GM21381 (cell line): Measurements from ENCODE around the gene ATP9A.
"Not testable (repeated sequence)": the region's sequence is repeated elsewhere in the genome, so short reads cannot be mapped to it uniquely, and the experiment has no call there.

Experiments used
- ATAC-seq: cut with Tn5 transposase; IDR thresholded peaks from one replicate; pipeline ENCODE4 v1.9.1; 2021; ENCODE audit warnings: mild to moderate bottlenecking, moderate library complexity; ENCODE audit not compliant: unreplicated experiment

The ATP9A gene

DNA sequence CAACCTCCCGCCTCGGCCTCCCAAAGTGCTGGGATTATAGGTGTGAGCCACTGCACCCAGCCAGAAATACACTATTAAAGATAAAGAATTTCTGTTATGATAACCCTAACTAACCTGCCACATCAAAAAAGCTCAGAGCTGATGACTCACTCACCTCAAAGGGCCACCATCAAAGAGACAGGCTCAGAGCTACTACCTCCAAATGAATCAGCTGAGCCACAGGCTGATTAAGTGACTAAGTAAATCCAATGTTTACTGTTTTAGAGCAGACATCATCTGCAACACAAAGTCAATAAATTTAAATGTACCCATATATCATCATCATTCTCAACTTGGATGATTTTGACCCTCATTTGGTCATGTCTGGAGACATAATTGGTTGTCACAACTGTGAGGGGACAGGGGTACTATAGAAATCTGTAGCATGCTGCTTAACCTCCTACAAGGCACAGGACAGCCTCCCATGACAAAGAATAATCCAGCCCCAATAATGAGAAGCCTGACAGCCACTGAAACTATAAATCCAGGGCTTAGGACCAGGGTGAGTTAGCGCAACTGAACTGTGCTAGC lies 106.5 kb downstream of the ATP9A start:
- ATAC-seq, result no peak

GRCh38 chr20:51660672-51661608 lies 107.2 kb downstream of the ATP9A start:
- no peak for ATAC-seq

GRCh38 chr20:51659491-51660050 lies 108.6 kb downstream of the ATP9A start:
- no peak for ATAC-seq

GRCh38 chr20:51656726-51657260 lies 111.4 kb downstream of the ATP9A start:
- ATAC-seq, result no peak

GRCh38 chr20:51656089-51656488 lies 112.1 kb downstream of the ATP9A start:
- ATAC-seq, result not testable (repeated sequence)

DNA sequence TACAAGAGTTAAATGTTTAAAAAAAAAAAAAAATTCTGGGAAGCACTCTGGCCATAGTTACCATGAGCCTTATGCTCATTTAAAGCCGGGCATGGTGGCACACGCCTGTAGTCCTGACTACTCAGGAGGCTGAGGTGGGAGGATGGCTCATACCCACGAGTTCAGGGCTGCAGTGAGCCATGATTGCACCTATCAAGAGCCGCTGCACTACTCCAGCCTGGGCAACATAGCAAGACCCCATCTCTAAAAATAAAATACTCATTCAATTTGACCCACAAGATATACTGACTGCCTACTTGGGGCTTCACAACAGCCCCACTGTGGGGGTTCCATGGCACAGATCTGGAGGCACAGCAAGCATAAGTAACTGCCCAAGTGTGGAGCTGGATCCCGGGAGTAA lies 113.7 kb downstream of the ATP9A start:
- no peak for ATAC-seq

GRCh38 chr20:51654060-51654459 lies 114.1 kb downstream of the ATP9A start:
- ATAC-seq, result no peak

GRCh38 chr20:51653226-51653625 lies 115.0 kb downstream of the ATP9A start:
- no peak for ATAC-seq

DNA sequence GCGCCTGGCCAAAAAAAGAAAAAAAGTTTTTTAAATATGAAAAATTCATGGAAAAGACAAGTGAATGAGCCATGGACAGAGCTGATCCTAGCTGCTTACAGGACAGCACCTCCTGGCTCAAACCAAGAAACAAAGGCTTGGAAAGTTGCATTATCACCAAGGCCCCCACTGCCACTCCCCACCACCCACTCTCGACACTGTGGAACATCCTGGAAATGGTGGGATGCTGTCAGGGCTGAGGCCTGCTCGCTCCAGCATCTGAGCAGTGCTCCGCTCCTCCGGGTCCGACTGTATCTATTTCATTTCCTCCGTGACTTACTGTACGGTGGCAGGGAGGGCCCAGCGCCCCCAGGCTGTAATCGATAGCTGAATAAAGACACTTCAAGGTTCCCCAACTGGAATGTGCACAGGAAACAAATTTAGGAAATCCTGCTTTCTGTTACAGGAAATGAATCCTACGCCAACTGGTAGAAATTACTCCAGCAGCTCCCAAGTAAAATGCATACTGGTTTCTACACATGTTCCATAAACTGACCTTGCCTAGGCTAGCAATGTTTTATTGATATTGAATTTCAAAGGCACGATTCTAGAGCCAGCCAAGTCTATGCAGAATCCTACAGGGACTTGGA lies 116.2 kb downstream of the ATP9A start:
- ATAC-seq, result no peak

DNA sequence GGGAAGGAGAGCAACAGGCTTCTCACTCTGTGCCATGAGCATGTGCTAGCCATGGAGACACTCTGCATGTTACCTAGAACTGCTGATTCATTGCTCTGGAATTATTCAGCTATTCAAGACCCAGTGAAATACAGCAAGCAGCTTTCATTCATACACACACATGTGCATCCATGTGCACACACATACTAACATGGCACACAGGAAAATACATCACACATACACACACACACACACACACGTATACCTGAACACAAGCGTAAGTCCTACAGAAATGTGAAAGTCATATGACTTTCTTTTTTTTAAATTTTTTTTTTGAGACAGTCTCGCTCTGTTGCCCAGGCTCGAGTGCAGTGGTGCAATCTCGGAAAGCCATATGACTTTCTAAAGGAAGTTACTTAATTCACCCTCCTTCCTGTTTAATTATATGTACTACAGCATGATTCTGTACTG lies 117.5 kb downstream of the ATP9A start:
- no peak for ATAC-seq

- ATAC-seq, result no peak
Observed at GRCh38 chr20:51648571-51648947, 119.6 kb downstream of the ATP9A start.

DNA sequence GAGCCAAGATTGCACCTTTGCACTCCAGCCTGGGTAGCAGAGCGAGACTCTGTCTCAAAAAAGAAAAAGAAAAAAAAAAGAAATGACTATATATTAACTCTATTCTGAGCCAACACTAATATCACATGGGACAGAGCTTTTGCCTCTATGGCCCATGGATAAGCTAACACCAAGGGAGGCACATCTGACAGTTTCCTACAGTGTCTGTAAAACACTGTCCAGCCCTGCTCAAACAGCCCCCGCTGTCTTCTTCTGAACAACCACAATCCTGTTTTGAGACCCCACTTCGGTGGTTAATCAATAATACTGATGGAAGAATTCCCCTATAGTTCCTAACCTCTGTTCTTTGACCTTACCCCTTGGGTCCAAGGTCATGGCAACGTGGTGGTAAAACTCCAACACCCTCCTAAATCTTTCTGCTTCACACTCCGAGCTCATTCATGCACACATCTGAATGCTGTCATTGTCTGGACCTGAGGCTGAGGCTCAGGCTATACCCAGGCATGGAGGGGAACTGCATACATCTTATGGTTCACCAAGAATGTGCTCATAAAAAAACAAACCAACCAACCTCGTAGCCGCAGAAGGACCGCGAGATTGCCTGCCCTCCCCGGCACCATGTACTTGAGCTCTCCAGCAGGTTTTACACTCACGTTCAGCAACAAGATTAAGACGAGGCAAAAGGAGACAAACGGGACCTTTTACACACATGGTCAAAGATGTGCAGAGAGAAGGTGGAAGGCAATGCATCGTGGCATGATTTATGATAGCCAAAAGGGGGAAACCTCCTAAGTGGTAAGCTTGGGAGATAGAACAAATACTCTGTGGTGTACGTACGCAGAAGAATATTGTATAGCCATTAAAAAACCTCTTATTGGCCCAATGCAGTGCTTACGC lies 120.3 kb downstream of the ATP9A start:
- ATAC-seq, result no peak

DNA sequence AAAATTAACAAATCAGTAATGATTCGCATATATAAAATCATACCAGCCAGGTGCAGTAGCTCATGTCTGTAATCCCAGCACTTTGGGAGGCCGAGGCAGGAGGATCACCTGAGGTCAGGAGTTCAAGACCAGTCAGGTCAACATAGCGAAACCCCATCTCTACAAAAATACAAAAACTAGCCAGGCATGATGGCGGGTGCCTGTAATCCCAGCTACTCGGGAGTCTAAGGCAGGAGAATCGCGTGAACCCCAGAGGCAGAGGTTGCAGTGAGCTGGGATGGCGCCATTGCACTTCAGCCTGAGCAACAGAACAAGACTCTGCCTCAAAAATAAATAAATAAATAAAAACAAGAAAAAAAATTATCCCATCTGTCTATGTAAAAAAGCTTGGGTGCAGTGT lies 124.4 kb downstream of the ATP9A start:
- ATAC-seq, result not testable (repeated sequence)

- ATAC-seq, result no peak
Observed at GRCh38 chr20:51643390-51643789, 124.8 kb downstream of the ATP9A start.

- no peak for ATAC-seq
Observed at GRCh38 chr20:51641866-51642265, 126.3 kb downstream of the ATP9A start.

- ATAC-seq, result no peak
Observed at GRCh38 chr20:51640743-51641142, 127.4 kb downstream of the ATP9A start.

DNA sequence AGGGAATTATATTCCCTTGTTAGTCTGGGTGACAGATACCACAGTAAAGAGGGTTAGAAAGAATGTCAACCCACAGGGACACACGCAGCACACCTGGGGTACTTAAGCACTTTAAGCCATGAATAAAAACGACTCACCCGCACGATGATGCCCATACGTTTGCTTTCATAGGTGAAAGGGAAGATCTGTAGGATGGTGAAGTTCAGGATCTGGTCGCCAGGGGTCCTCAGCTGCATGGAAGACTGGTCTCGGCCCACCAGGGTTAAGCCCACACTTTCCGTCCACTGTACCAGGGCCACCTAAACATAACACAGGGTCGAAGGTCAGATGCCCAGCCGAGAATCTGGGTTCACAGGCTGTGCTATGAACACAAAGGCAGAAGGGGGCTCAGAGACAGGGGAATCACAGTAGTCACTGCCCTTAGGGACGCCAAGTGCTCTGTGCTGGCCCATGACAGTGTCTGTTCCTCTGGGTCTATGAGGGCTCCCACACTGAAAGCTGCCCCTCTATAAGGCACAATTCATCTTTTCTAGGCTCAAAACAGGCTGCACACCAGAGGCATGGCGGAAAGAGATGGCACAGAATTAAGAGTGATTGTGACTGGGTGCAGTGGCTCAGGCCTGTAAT lies 128.9 kb downstream of the ATP9A start:
- no peak for ATAC-seq

GRCh38 chr20:51637241-51637640 lies 130.9 kb downstream of the ATP9A start:
- no peak for ATAC-seq

GRCh38 chr20:51636123-51636522 lies 132.1 kb downstream of the ATP9A start:
- no peak for ATAC-seq

- ATAC-seq, result no peak
Observed at GRCh38 chr20:51635680-51636079, 132.5 kb downstream of the ATP9A start.
